Bronchial epithelial cell (primary cell): ENCODE data around the gene DHX32. TPM values are rescaled to one million over a fixed set of nuclear protein-coding genes. Genes with fewer than 3 reads are reported as not detected.

ENCODE experiments used
- DNase-seq: peaks from one replicate; pipeline ENCODE4 v3.0.0-alpha.2; 2010; ENCODE audit warnings: low read depth
- FAIRE-seq: peaks from 2 replicates; lab custom pipeline; 2011; peaks lifted over from hg19 to GRCh38; lab: Jason Lieb, UNC
- H3K27me3 ChIP-seq: 2 replicates; pipeline ENCODE4 v1.5.1; 2011; ENCODE audit warnings: low read length; ENCODE audit not compliant: control insufficient read depth, insufficient read depth
- H3K36me3 ChIP-seq: 2 replicates; pipeline ENCODE4 v1.5.1; 2011; ENCODE audit warnings: low read length; ENCODE audit not compliant: control insufficient read depth, insufficient read depth
- H3K4me3 ChIP-seq: 2 replicates; pipeline ENCODE4 v1.5.1; 2011; ENCODE audit warnings: mild to moderate bottlenecking, low read depth, low read length, control low read depth
- CTCF ChIP-seq: IDR thresholded peaks from 2 replicates; pipeline ENCODE4 v1.5.1; 2011; ENCODE audit warnings: mild to moderate bottlenecking, moderate library complexity, low read length, control low read depth, inconsistent platforms; ENCODE audit not compliant: insufficient read depth, severe bottlenecking
- total RNA-seq: library from RNA; depleted of rRNA; stranded (reverse); fragments of >200 nt; gene quantifications from 2 replicates; pipeline ENCODE4 v1.2.1, GENCODE V29; 2014

DHX32 gene
- total RNA-seq, 1 donor from 2014 or later, result 37.6 TPM

- DNase-seq, result no peak
- Histone ChIP-seq H3K36me3 (peaks cover 22% of the 10 kb centered on the region), H3K4me3 (no peak overlapping the region), H3K27me3 (no peaks in the 10 kb centered on the region)
- no peak for TF ChIP-seq CTCF
- no peak for FAIRE-seq
Observed at GRCh38 chr10:125828311-125828710, 52.8 kb downstream of the DHX32 start.

- DNase-seq, result no peak
- FAIRE-seq, result no peak
- TF ChIP-seq CTCF, result no peak
- no peak overlapping the region for H3K4me3 ChIP-seq
- H3K36me3 ChIP-seq, result peaks cover 16% of the 10 kb centered on the region
- H3K27me3 ChIP-seq, result no peaks in the 10 kb centered on the region
Observed at GRCh38 chr10:125827133-125827532, 54.0 kb downstream of the DHX32 start.

GRCh38 chr10:125824736-125825135 lies 56.4 kb downstream of the DHX32 start:
- peak; percentile 66 for DNase-seq
- Histone ChIP-seq H3K36me3 (peaks cover 11% of the 10 kb centered on the region), H3K4me3 (peak overlapping the region; percentile 77), H3K27me3 (no peaks in the 10 kb centered on the region)
- no peak for FAIRE-seq
- TF ChIP-seq CTCF, result no peak

GRCh38 chr10:125823663-125824251 lies 57.3 kb downstream of the DHX32 start:
- no peak for DNase-seq
- Histone ChIP-seq H3K36me3 (peaks cover 7% of the 10 kb centered on the region), H3K4me3 (peak overlapping the region; percentile 77), H3K27me3 (no peaks in the 10 kb centered on the region)
- no peak for TF ChIP-seq CTCF
- FAIRE-seq, result no peak

GRCh38 chr10:125822878-125823662 lies 58.0 kb downstream of the DHX32 start, which contains the start of the genes BCCIP and UROS:
BCCIP (plus strand) TSS chr10:125823546; CDS start chr10:125823558, 12 bp downstream.
UROS (minus strand) TSS chr10:125823258; CDS start chr10:125816499, 6,759 bp downstream.
- DNase-seq, result peak; percentile 72
- FAIRE-seq, result no peak
- Histone ChIP-seq H3K4me3 (peak within 1 kb of the TSS; percentile 77), H3K36me3 (peaks cover 3% of the 10 kb centered on the region), H3K27me3 (no peaks in the 10 kb centered on the region)
- TF ChIP-seq CTCF, result no peak
